GM12864 (cell line): ENCODE results near the gene LCN15.

Source experiments
- DNase-seq: peaks from one replicate; pipeline ENCODE4 v3.0.0-alpha.2; 2011; ENCODE audit warnings: low read depth
- H3K4me3 ChIP-seq: 2 replicates; pipeline ENCODE4 v1.5.1; 2011; ENCODE audit warnings: mild to moderate bottlenecking, low read depth, low read length, control low read depth
- TF ChIP-seq, protein P1 (sequence below): IDR thresholded peaks from 2 replicates; pipeline ENCODE4 v1.5.1; 2011; ENCODE audit warnings: low read depth, mild to moderate bottlenecking, moderate library complexity, low read length, control low read depth, inconsistent platforms; ENCODE audit errors: missing control alignments

Gene LCN15

GRCh38 chr9:136718345-136719194 is 45.7 kb downstream of the LCN15 start:
- DNase-seq, result no peak
- H3K4me3 ChIP-seq, result no peak overlapping the region
- TF ChIP-seq, protein P1, sequence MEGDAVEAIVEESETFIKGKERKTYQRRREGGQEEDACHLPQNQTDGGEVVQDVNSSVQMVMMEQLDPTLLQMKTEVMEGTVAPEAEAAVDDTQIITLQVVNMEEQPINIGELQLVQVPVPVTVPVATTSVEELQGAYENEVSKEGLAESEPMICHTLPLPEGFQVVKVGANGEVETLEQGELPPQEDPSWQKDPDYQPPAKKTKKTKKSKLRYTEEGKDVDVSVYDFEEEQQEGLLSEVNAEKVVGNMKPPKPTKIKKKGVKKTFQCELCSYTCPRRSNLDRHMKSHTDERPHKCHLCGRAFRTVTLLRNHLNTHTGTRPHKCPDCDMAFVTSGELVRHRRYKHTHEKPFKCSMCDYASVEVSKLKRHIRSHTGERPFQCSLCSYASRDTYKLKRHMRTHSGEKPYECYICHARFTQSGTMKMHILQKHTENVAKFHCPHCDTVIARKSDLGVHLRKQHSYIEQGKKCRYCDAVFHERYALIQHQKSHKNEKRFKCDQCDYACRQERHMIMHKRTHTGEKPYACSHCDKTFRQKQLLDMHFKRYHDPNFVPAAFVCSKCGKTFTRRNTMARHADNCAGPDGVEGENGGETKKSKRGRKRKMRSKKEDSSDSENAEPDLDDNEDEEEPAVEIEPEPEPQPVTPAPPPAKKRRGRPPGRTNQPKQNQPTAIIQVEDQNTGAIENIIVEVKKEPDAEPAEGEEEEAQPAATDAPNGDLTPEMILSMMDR, result no peak

- TF ChIP-seq, protein P1, result no peak
- no peak overlapping the region for H3K4me3 ChIP-seq
- DNase-seq, result no peak
These were observed 46.9 kb downstream of the LCN15 start for GRCh38 chr9:136717399-136717798.

GRCh38 chr9:136714893-136715274 is 49.4 kb downstream of the LCN15 start:
- DNase-seq, result no peak
- H3K4me3 ChIP-seq, result no peak overlapping the region
- TF ChIP-seq, protein P1, result no peak

- DNase-seq, result no peak
- TF ChIP-seq, protein P1, result no peak
- H3K4me3 ChIP-seq, result no peak overlapping the region
These were observed 50.0 kb downstream of the LCN15 start for GRCh38 chr9:136714096-136714892.

- TF ChIP-seq, protein P1, result no peak
- DNase-seq, result no peak
These were observed 50.8 kb downstream of the LCN15 start for GRCh38 chr9:136713550-136713949.

GRCh38 chr9:136712690-136713544 is 51.4 kb downstream of the LCN15 start:
- H3K4me3 ChIP-seq, result no peak overlapping the region
- TF ChIP-seq, protein P1, result no peak
- DNase-seq, result no peak

More at GRCh38 chr9:136713550-136713949, 50.8 kb downstream of the LCN15 start:
- H3K4me3 ChIP-seq, result no peak overlapping the region
